ENCODE data around the gene RAET1G. TPM values are rescaled to one million over a fixed set of nuclear protein-coding genes. Genes with fewer than 3 reads are reported as not detected.

RAET1G gene
- total RNA-seq, 2 experiments from 2014 or later: not detected

DNA sequence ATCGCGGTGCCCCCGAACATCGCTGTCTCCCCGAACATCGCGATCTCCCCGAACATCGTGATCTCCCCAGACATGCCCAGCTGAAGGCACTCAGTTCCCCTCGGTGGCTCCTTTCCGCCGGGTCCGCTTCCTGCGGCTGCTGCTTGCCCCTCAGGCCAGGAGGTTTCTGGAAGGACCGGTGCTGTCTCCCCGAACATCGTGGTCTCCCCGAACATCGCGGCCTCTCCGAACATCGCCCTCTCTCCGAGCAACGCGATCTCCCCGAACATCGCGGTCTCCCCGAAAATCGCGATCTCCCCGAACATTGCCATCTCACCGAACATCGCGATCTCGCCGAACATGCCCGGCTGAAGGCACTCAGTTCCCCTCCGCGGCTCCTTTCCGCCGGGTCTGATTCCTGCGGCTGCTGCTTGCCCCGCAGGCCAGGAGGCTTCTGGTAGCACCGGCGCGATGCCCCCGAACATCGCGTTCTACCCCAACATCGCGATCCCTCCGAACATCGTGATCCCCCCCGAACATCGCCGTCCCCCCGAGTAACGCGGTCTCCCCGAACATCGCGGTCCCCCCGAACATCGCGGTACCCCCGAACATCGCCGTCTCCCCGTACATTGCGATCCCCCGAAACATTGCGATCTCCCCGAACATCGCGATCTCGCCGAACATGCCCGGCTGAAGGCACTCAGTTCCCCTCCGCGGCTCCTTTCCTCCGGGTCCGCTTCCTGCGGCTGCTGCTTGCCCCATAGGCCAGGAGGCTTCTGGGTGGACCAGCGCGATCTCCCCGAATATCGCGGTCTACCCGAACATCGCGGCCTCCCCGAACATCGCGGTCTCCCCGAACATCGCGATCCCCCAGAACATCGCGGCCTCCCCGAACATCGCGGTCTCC, 41.6 kb upstream of the RAET1G start:
- TF ChIP-seq CTCF (conservative IDR thresholded peaks at IDR 0.05; ENCODE audit: low read length) (no peak), EZH2phosphoT487 (IDR thresholded peaks at IDR 0.05; ENCODE audit: borderline replicate concordance, low read depth, low read length) (no peak)

GRCh38 chr6:149963462-149964307, 40.8 kb upstream of the RAET1G start, which contains the start of gene ULBP1:
ULBP1 (plus strand) TSS chr6:149963943; CDS start chr6:149964050, 107 bp downstream.
- TF ChIP-seq CTCF (conservative IDR thresholded peaks at IDR 0.05; ENCODE audit: low read length) (peak; percentile 10; the same call in 1 of the 2 replicates), EZH2phosphoT487 (IDR thresholded peaks at IDR 0.05; ENCODE audit: borderline replicate concordance, low read depth, low read length) (no peak)
- no peaks in the 10 kb centered on the region for H3K9me2 ChIP-seq (ENCODE audit: insufficient read depth, low read length)
- peaks cover 9% of the 10 kb centered on the region for H3K4me1 ChIP-seq (ENCODE audit: insufficient read depth, low read length, poor library complexity, severe bottlenecking)
- H4K20me1 ChIP-seq (ENCODE audit: insufficient read depth, low read length): no peaks in the 10 kb centered on the region
- H2AFZ ChIP-seq (ENCODE audit: low read length): peak within 1 kb of the TSS; percentile 49; the same call in 1 of the 2 replicates
- H3K4me3 ChIP-seq (ENCODE audit: low read depth, low read length, poor library complexity, severe bottlenecking): peak within 1 kb of the TSS; percentile 66
- POLR2A ChIA-PET: no interaction called here
- no peaks in the 10 kb centered on the region for H3K79me2 ChIP-seq (ENCODE audit: insufficient read depth, low read depth, low read length)
- CTCF ChIA-PET (ENCODE audit: unreplicated experiment): no interaction called here
- no peaks in the 10 kb centered on the region for H3K36me3 ChIP-seq (ENCODE audit: insufficient read depth, low read length)
- peak; percentile 58 for DNase-seq (ENCODE audit: low spot score)
- peak within 1 kb of the TSS; percentile 69 for H3K4me2 ChIP-seq (ENCODE audit: low read length)
- H3K27ac ChIP-seq (ENCODE audit: low read depth, low read length, poor library complexity, severe bottlenecking): no peak within 1 kb of the TSS
- H3K9me3 ChIP-seq (ENCODE audit: low read length): no peaks in the 10 kb centered on the region
- no TSS peak for BruUV-seq (replicated peaks)
- intact Hi-C loops (cut with micrococcal nuclease; ENCODE audit: unreplicated experiment): no loop called here

More for the DNA sequence above, 41.6 kb upstream of the RAET1G start:
- no peaks in the 10 kb centered on the region for H4K20me1 ChIP-seq (ENCODE audit: insufficient read depth, low read length)
- H3K79me2 ChIP-seq (ENCODE audit: insufficient read depth, low read depth, low read length): no peaks in the 10 kb centered on the region
- DNase-seq (ENCODE audit: low spot score): no peak
- H2AFZ ChIP-seq (ENCODE audit: low read length): peak overlapping the region; percentile 49; the same call in 1 of the 2 replicates
- peak overlapping the region; percentile 69 for H3K4me2 ChIP-seq (ENCODE audit: low read length)
- H3K27ac ChIP-seq (ENCODE audit: low read depth, low read length, poor library complexity, severe bottlenecking): no peak overlapping the region
- BruUV-seq (replicated peaks): no TSS peak
- intact Hi-C loops (cut with micrococcal nuclease; ENCODE audit: unreplicated experiment): no loop called here
- ChIA-PET POLR2A (no interaction called here), CTCF (ENCODE audit: unreplicated experiment) (no interaction called here)
- H3K4me3 ChIP-seq (ENCODE audit: low read depth, low read length, poor library complexity, severe bottlenecking): peak overlapping the region; percentile 66
- no peaks in the 10 kb centered on the region for H3K36me3 ChIP-seq (ENCODE audit: insufficient read depth, low read length)
- peaks cover 9% of the 10 kb centered on the region for H3K4me1 ChIP-seq (ENCODE audit: insufficient read depth, low read length, poor library complexity, severe bottlenecking)
- H3K9me2 ChIP-seq (ENCODE audit: insufficient read depth, low read length): no peaks in the 10 kb centered on the region
- no peaks in the 10 kb centered on the region for H3K9me3 ChIP-seq (ENCODE audit: low read length)

All from OCI-LY7 (cell line).